ENCODE data around the gene SELENOK.

Gene SELENOK

GRCh38 chr3:53846851-53847155 lies 44.9 kb downstream of the SELENOK start:
- DNase-seq (ENCODE audit: low spot score), result no peak
- no peak for TF ChIP-seq CTCF (IDR thresholded peaks at IDR 0.05; ENCODE audit: extremely low read depth, missing control alignments)

GRCh38 chr3:53846134-53846850 lies 45.4 kb downstream of the SELENOK start, which contains the start of the genes CHDH and IL17RB:
Gene CHDH, minus strand, starts transcription at chr3:53846419. Its CDS starts 22,411 bp downstream, at chr3:53824008.
Gene IL17RB, plus strand, starts transcription at chr3:53846568. Its CDS starts 21 bp downstream, at chr3:53846589.
- TF ChIP-seq CTCF (IDR thresholded peaks at IDR 0.05; ENCODE audit: extremely low read depth, missing control alignments), result no peak
- peak; percentile 84 for DNase-seq (ENCODE audit: low spot score)

- no peak for TF ChIP-seq CTCF (IDR thresholded peaks at IDR 0.05; ENCODE audit: extremely low read depth, missing control alignments)
- DNase-seq (ENCODE audit: low spot score), result no peak
These were observed 45.9 kb downstream of the SELENOK start for GRCh38 chr3:53845881-53846133.

DNA sequence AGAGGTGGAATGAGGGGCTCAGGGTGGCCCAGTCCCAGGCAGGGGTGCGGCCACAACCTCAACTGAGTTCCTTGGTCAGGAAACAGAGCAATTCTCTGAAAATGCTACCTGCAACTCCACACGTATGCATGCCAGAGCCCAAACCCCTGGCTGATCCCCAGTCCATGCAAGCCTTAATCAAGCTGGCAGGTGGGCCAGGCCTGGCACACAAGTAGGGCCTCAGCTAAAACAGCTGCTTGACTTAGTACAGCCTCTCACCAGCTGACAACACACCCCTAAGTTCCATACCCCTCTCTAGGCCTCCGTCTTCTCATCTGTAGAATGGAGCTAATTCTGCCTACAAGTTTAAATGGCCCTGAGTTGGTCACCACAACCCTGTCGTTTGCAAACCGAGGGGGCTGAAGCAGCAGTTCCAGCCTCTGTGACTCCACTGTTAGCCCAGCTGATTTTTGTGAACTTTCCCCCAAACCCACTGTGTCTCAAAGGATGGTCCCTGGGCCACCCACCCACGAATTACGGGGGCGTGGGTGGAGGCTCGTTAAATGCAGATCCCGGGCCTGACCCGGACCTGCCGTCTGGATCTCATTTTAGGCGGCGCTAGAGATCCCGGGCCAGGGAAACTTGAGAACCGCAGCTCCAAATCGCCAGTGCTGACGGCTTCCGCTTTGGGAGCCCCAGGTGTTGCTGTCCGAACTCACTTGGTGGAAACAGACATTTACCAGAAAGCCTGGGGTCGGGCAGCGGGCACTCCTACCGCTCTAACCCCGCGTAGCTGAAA lies 46.4 kb downstream of the SELENOK start:
- peak; percentile 18 for TF ChIP-seq CTCF (IDR thresholded peaks at IDR 0.05; ENCODE audit: extremely low read depth, missing control alignments)
- peak; percentile 75 for DNase-seq (ENCODE audit: low spot score)

- no peak for TF ChIP-seq CTCF (IDR thresholded peaks at IDR 0.05; ENCODE audit: extremely low read depth, missing control alignments)
These were observed 47.2 kb downstream of the SELENOK start for GRCh38 chr3:53844262-53845102.

GRCh38 chr3:53843195-53844177 lies 48.2 kb downstream of the SELENOK start:
- TF ChIP-seq CTCF (IDR thresholded peaks at IDR 0.05; ENCODE audit: extremely low read depth, missing control alignments), result no peak
- DNase-seq (ENCODE audit: low spot score), result peak; percentile 71

More at GRCh38 chr3:53844262-53845102, 47.2 kb downstream of the SELENOK start:
- no peak for DNase-seq (ENCODE audit: low spot score)
